WTC11 (cell line): ENCODE data around the gene SEC22C. TPM values are rescaled to one million over a fixed set of nuclear protein-coding genes. Genes with fewer than 3 reads are reported as not detected.

ENCODE experiments used
- ATAC-seq: fragments of 200-7000 bp; cut with Tn5 transposase; 2 replicates; pipeline ENCODE4 v1.10.0; 2021; ENCODE audit warnings: mild to moderate bottlenecking, moderate library complexity
- CTCF ChIA-PET: fragments of 300-600 bp; sonication (Branson Sonifier 250); formaldehyde crosslinking; loops from one replicate; lab custom pipeline; 2021; ENCODE audit warnings: antibody characterized with exemption; lab: Charles Lee
- POLR2A ChIA-PET: fragments of 350-600 bp; sonication (Branson Sonifier 250); formaldehyde crosslinking; loops from one replicate; lab custom pipeline; 2021; ENCODE audit warnings: antibody characterized with exemption; lab: Charles Lee
- DNase-seq: peaks from one replicate; pipeline ENCODE4 v3.0.0; 2021; ENCODE audit warnings: low spot score
- H3K27ac Mint-ChIP-seq: 2 replicates; pipeline ENCODE4 v1.8.0; 2021; ENCODE audit warnings: mixed read lengths
- H3K27me3 Mint-ChIP-seq: 2 replicates; pipeline ENCODE4 v1.8.0; 2021; ENCODE audit warnings: low read depth, mild to moderate bottlenecking, moderate library complexity, mixed read lengths
- H3K36me3 Mint-ChIP-seq: 2 replicates; pipeline ENCODE4 v1.8.0; 2021; ENCODE audit warnings: mixed read lengths
- H3K4me1 Mint-ChIP-seq: 2 replicates; pipeline ENCODE4 v1.8.0; 2022; ENCODE audit warnings: mixed read lengths
- H3K4me3 Mint-ChIP-seq: 2 replicates; pipeline ENCODE4 v1.8.0; 2021; ENCODE audit warnings: mild to moderate bottlenecking, moderate library complexity, mixed read lengths
- H3K9me3 Mint-ChIP-seq: 2 replicates; pipeline ENCODE4 v1.8.0; 2021; ENCODE audit warnings: mixed read lengths
- ATF1 ChIP-seq: sonication (generic); formaldehyde crosslinking; IDR thresholded peaks from 2 replicates; pipeline ENCODE4 v1.8.1; 2023; ENCODE audit warnings: mild to moderate bottlenecking, moderate library complexity, missing genetic modification reagents
- GRHL2 ChIP-seq: fragments of 250-450 bp; sonication (Bioruptor Pico); IDR thresholded peaks from 2 replicates; pipeline ENCODE4 v1.8.0; 2022; ENCODE audit warnings: mild to moderate bottlenecking, moderate library complexity; ENCODE audit not compliant: insufficient replicate concordance, severe bottlenecking
- IRF1 ChIP-seq: sonication (generic); formaldehyde crosslinking; IDR thresholded peaks from 2 replicates; pipeline ENCODE4 v1.8.0; 2023; ENCODE audit warnings: missing genetic modification reagents
- JUN ChIP-seq: sonication (generic); formaldehyde crosslinking; IDR thresholded peaks from 2 replicates; pipeline ENCODE4 v1.8.0; 2023; ENCODE audit warnings: mild to moderate bottlenecking, missing genetic modification reagents
- MXD4 ChIP-seq: fragments of 250-450 bp; sonication (Bioruptor Pico); IDR thresholded peaks from 2 replicates; pipeline ENCODE4 v1.8.0; 2021; ENCODE audit warnings: mild to moderate bottlenecking, moderate library complexity, borderline replicate concordance
- PRDM15 ChIP-seq: sonication (generic); formaldehyde crosslinking; IDR thresholded peaks from 2 replicates; pipeline ENCODE4 v1.8.0; 2022; ENCODE audit warnings: missing genetic modification reagents
- PREB ChIP-seq: sonication (generic); formaldehyde crosslinking; IDR thresholded peaks from 2 replicates; pipeline ENCODE4 v1.8.1; 2022; ENCODE audit warnings: mild to moderate bottlenecking, missing genetic modification reagents, moderate library complexity, borderline replicate concordance
- RORB ChIP-seq: fragments of 250-450 bp; sonication (Bioruptor Pico); IDR thresholded peaks from 2 replicates; pipeline ENCODE4 v1.9.0; 2021; ENCODE audit warnings: mild to moderate bottlenecking
- TEAD1 ChIP-seq: sonication (generic); formaldehyde crosslinking; IDR thresholded peaks from 2 replicates; pipeline ENCODE4 v1.8.0; 2022; ENCODE audit warnings: mild to moderate bottlenecking, missing genetic modification reagents
- ZNF121 ChIP-seq: sonication (generic); formaldehyde crosslinking; IDR thresholded peaks from 2 replicates; pipeline ENCODE4 v1.8.0; 2023; ENCODE audit warnings: missing genetic modification reagents
- ZNF281 ChIP-seq: sonication (generic); formaldehyde crosslinking; IDR thresholded peaks from 2 replicates; pipeline ENCODE4 v1.8.0; 2023; ENCODE audit warnings: mild to moderate bottlenecking, missing genetic modification reagents
- ZNF317 ChIP-seq: sonication (generic); formaldehyde crosslinking; IDR thresholded peaks from 2 replicates; pipeline ENCODE4 v1.8.1; 2023; ENCODE audit warnings: low read depth, mild to moderate bottlenecking, moderate library complexity, missing genetic modification reagents, borderline replicate concordance
- ZNF532 ChIP-seq: fragments of 250-450 bp; sonication (Bioruptor Pico); IDR thresholded peaks from 2 replicates; pipeline ENCODE4 v1.9.0; 2021; ENCODE audit warnings: mild to moderate bottlenecking, borderline replicate concordance
- total RNA-seq: library from RNA; stranded (reverse); gene quantifications from 3 replicates; pipeline ENCODE4 v1.2.3, GENCODE V29; 2021
- TF ChIP-seq, protein P1 (sequence below): sonication (generic); formaldehyde crosslinking; IDR thresholded peaks from 2 replicates; pipeline ENCODE4 v1.8.0; 2022; ENCODE audit warnings: mild to moderate bottlenecking, missing genetic modification reagents
- TF ChIP-seq, protein P2 (sequence below): fragments of 250-450 bp; sonication (Bioruptor Pico); IDR thresholded peaks from 2 replicates; pipeline ENCODE4 v1.9.0; 2021; ENCODE audit warnings: mild to moderate bottlenecking
- TF ChIP-seq, protein P3 (sequence below): fragments of 250-450 bp; sonication (Bioruptor Pico); IDR thresholded peaks from 2 replicates; pipeline ENCODE4 v1.9.0; 2021; ENCODE audit warnings: mild to moderate bottlenecking

SEC22C gene
- total RNA-seq, 1 experiment from 2014 or later, result 37.0 TPM

DNA sequence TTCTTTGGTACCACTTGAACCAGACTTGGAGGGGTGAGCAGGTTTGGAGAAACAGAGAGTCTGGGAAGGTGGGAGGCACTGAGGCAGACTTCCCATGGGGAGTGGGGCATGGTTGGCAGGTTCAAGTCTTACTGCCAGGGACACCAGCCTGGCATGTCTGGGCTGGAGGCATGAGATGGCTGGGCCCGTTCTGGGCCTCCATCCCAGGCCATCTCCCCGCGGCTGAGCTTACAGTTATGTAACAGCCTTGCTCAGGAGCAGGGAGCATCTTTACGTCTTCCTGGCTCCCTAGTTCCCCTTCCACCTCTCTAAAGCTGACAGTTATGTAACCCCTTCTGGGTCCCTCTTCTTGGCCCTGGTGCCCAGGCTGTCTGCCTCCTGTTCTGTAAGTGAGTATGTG is 66.9 kb downstream of the SEC22C start (continued):
- TF ChIP-seq ZNF121, result no peak
- TF ChIP-seq ZNF281, result no peak
- no peak for TF ChIP-seq RORB (CRISPR knock-in tag)
- no peak for TF ChIP-seq TEAD1 (CRISPR knock-in tag)
- TF ChIP-seq, protein P1, sequence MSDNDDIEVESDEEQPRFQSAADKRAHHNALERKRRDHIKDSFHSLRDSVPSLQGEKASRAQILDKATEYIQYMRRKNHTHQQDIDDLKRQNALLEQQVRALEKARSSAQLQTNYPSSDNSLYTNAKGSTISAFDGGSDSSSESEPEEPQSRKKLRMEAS (CRISPR knock-in tag), result no peak
- TF ChIP-seq, protein P2, sequence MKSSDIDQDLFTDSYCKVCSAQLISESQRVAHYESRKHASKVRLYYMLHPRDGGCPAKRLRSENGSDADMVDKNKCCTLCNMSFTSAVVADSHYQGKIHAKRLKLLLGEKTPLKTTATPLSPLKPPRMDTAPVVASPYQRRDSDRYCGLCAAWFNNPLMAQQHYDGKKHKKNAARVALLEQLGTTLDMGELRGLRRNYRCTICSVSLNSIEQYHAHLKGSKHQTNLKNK (CRISPR knock-in tag), result no peak
- no peak for TF ChIP-seq IRF1

DNA sequence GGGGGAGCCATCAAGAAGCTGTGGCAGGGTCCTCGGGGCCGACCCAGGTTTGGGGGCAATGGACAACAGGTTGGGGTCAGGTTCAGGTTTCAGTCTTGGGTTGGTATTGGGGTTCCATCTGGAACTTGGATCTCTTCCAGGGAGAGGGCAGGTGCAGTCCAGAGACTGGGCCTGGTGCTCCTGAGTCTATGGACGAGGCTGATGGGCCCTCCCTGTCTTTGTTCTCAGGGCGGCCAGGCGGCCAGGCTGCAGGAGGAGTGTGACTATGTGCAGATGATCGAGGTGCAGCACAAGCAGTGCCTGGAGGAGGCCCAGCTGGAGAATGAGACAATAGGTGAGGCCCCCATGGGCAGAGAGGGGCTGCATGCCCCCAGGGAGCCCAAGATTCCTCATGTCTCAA is 68.2 kb downstream of the SEC22C start:
- CTCF ChIA-PET, result interaction anchor here (0.6 to 2.1 kb wide), 4 partner anchors 11 to 186 kb away, joined by 3 to 10 read pairs (median 4); partner anchors contain the start of gene VIPR1
- H3K36me3 Mint-ChIP-seq, result no peaks in the 10 kb centered on the region
- POLR2A ChIA-PET, result no interaction called here
- DNase-seq (no peak), ATAC-seq (no peak)
- no peaks in the 10 kb centered on the region for H3K9me3 Mint-ChIP-seq
- no peak overlapping the region for H3K27ac Mint-ChIP-seq
- H3K4me1 Mint-ChIP-seq, result peaks cover 9% of the 10 kb centered on the region
- no peak overlapping the region for H3K4me3 Mint-ChIP-seq
- peaks cover 6% of the 10 kb centered on the region for H3K27me3 Mint-ChIP-seq
- TF ChIP-seq PRDM15 (no peak), MXD4 (CRISPR knock-in tag) (no peak), GRHL2 (no peak), TEAD1 (CRISPR knock-in tag) (no peak), ZNF532 (no peak), PREB (CRISPR knock-in tag) (no peak), ZNF281 (no peak), ATF1 (no peak), JUN (no peak), ZNF317 (CRISPR knock-in tag) (no peak)
- TF ChIP-seq, protein P3, sequence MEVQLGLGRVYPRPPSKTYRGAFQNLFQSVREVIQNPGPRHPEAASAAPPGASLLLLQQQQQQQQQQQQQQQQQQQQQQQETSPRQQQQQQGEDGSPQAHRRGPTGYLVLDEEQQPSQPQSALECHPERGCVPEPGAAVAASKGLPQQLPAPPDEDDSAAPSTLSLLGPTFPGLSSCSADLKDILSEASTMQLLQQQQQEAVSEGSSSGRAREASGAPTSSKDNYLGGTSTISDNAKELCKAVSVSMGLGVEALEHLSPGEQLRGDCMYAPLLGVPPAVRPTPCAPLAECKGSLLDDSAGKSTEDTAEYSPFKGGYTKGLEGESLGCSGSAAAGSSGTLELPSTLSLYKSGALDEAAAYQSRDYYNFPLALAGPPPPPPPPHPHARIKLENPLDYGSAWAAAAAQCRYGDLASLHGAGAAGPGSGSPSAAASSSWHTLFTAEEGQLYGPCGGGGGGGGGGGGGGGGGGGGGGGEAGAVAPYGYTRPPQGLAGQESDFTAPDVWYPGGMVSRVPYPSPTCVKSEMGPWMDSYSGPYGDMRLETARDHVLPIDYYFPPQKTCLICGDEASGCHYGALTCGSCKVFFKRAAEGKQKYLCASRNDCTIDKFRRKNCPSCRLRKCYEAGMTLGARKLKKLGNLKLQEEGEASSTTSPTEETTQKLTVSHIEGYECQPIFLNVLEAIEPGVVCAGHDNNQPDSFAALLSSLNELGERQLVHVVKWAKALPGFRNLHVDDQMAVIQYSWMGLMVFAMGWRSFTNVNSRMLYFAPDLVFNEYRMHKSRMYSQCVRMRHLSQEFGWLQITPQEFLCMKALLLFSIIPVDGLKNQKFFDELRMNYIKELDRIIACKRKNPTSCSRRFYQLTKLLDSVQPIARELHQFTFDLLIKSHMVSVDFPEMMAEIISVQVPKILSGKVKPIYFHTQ (CRISPR knock-in tag), result no peak
